Fibroblast of villous mesenchyme (primary cell): ENCODE results near the gene ELOVL3. TPM values are rescaled to one million over a fixed set of nuclear protein-coding genes. Genes with fewer than 3 reads are reported as not detected.
A peak's percentile ranks its signal among the peaks of the same experiment; 100 is the strongest.
"Not testable (repeated sequence)": the region's sequence is repeated elsewhere in the genome, so short reads cannot be mapped to it uniquely, and the experiment has no call there.

Experiments used
- DNase-seq: peaks from one replicate; pipeline ENCODE4 v3.0.0-alpha.2; 2010; ENCODE audit warnings: low read depth
- H3K4me3 ChIP-seq: 2 replicates; pipeline ENCODE4 v1.5.1; 2011; ENCODE audit warnings: low read depth, mild to moderate bottlenecking, low read length
- total RNA-seq: library from RNA; depleted of rRNA; stranded (reverse); fragments of >200 nt; gene quantifications from 2 replicates; pipeline ENCODE4 v1.2.3, GENCODE V29; 2012
- TF ChIP-seq, protein P1 (sequence below): IDR thresholded peaks from 2 replicates; pipeline ENCODE4 v1.5.1; 2012; ENCODE audit warnings: low read depth, mild to moderate bottlenecking, low read length; ENCODE audit not compliant: insufficient read depth

ELOVL3 gene, protein sequence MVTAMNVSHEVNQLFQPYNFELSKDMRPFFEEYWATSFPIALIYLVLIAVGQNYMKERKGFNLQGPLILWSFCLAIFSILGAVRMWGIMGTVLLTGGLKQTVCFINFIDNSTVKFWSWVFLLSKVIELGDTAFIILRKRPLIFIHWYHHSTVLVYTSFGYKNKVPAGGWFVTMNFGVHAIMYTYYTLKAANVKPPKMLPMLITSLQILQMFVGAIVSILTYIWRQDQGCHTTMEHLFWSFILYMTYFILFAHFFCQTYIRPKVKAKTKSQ
- 0.32 and 0.86 TPM in 2 replicates for total RNA-seq

DNA sequence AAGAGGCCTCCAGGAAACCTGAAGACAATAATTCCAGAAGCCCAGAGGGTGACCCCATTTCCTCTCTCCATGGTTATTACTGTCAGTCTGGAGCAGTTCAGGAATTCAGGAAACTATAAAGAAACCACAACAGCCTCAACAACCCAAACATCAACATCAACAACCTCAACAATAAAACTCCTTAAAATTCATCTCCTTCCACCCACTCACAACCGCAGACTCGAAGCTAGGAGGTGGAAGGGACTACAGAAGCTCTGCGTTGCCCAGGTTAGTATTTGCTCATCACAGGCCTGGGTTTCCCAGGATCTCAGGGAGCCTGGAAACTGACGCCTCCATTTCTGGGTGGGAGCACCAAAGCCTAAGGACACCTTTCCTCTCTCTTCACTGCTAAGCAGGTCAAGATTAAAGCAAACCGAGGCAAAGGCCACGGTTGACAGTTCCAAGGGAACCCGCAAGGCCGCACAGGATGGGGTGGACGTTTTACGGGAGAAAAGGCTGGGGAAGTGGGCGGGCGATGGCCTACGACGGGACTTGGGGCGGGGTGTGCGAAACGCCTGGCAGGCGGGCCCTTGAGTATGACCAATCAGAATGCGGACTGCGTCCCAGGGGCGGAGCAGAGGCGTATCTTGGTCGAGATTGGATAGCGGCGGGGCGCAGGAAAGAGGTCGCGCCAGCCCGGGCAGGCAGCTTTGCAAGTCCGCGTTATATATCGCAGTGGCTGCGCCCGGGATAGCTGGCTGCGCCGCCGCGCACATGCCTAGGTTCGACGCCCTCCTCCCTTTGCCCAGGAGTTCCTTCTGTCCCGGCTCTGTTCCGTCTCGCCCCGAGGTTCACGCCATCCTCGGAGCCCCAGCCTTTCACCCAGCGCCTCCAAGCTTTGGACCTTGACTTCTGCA is at the start of gene ELOVL3:
ELOVL3 (plus strand) TSS at position 654 of the 896 bp plus-strand sequence. CDS start 250 bp downstream, outside the sequence.
- TF ChIP-seq, protein P1, sequence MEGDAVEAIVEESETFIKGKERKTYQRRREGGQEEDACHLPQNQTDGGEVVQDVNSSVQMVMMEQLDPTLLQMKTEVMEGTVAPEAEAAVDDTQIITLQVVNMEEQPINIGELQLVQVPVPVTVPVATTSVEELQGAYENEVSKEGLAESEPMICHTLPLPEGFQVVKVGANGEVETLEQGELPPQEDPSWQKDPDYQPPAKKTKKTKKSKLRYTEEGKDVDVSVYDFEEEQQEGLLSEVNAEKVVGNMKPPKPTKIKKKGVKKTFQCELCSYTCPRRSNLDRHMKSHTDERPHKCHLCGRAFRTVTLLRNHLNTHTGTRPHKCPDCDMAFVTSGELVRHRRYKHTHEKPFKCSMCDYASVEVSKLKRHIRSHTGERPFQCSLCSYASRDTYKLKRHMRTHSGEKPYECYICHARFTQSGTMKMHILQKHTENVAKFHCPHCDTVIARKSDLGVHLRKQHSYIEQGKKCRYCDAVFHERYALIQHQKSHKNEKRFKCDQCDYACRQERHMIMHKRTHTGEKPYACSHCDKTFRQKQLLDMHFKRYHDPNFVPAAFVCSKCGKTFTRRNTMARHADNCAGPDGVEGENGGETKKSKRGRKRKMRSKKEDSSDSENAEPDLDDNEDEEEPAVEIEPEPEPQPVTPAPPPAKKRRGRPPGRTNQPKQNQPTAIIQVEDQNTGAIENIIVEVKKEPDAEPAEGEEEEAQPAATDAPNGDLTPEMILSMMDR: no peak
- DNase-seq: peak; percentile 96
- H3K4me3 ChIP-seq: peak within 1 kb of the TSS; percentile 43

DNA sequence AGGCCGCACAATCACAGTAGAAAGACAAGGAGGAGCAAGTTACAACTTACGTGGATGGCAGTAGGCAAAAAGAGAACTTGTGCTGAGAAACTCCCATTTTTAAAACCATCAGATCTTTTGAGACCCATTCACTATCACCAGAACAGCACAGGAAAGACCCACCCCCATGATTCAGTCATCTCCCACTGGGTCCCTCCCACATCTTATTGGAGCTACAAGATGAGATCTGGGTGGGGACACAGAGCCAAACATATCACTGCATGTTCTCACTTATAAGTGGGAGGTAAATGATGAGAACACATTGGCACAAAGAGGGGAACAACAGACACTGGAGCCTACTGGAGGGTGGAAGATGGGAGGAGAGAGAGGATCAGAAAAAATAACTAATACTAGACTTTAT is 41.5 kb upstream of the ELOVL3 start:
- no peak for DNase-seq
- H3K4me3 ChIP-seq: no peak overlapping the region
- TF ChIP-seq, protein P1: no peak

DNA sequence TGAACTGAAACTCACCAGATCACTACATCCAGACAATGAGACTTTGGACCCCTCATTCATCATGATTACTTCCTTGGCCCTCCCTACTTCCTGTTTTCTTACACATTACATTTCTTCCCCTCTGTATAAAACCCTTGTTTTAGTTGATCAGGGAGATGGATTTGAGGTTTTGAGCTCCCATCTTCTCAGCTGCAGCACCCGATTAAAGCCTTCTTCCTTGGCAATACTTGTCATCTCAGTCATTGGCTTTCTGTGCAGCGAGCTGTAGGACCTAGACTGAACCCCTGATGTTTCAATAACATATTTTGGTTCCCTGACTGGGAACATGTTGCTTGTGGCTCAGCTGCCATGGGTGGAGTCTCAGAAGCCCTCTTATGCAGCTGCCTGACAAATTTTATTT is 40.8 kb upstream of the ELOVL3 start:
- no peak overlapping the region for H3K4me3 ChIP-seq
- no peak for DNase-seq
- TF ChIP-seq, protein P1: no peak

DNA sequence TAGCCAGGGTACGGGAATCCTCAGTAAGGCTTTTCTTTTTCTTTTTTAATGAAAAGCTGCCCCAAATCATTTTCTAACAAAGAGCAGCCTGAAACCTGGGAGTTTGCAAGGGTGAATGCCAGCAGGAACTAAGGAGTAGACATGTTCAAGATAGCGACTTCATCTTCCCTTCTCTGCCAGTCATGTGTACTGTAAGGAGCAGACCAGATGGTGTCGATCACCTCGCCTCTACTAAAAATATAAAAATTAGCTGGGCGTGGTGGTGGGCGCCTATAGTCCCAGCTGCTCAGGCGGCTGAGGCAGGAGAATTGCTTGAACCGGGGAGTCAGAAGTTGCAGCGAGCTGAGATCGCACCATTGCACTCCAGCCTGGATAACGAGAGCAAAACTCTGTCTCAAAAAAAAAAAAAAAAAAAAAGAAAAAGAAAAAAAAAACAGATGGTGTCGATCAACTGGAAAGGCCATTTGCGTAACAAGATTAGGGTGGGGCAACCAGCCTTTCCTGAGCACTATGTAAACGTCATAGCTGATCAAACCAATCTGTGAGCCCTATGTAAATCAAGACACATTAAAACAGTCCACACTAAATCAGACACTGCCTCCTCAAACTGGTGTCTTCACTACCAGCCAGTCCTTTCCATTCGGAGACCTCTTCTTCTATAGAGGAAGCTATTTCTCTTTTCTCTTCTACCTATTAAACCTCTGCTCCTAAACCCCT is 40.1 kb upstream of the ELOVL3 start:
- peak; percentile 64 for DNase-seq
- no peak overlapping the region for H3K4me3 ChIP-seq
- TF ChIP-seq, protein P1: no peak

DNA sequence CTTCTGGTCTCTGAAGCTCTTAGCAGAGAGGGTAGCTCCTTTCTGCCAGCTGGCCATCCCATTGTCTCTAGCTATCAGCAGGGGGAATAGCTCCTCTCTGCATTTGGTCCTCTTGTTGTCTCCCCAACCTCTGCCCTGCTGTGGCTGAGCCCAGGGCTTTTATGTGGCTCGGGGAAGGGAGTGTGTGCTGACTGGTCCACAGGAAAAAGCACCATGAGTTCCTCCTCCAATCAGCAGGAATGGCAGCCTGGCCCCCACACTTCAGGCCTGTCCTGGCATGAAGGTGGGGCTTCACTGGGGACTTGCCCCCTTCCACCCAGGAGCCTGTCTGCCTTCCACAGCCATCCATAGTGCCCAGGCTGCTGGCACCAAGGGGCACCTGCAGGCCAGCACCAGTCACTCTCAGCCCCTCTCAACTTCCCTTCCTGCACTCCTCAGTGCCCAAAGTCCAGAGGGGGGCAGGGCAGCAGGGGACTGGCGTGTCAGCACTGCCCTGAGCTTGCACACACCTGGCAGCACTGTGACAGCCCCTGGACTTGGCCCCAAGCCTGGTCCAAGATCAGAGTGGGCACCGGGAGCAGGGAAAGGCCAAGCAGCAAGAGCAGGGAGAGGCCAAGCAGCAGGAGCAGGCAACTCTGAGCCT is 37.7 kb upstream of the ELOVL3 start:
- DNase-seq: no peak
- TF ChIP-seq, protein P1: no peak
- no peak overlapping the region for H3K4me3 ChIP-seq

DNA sequence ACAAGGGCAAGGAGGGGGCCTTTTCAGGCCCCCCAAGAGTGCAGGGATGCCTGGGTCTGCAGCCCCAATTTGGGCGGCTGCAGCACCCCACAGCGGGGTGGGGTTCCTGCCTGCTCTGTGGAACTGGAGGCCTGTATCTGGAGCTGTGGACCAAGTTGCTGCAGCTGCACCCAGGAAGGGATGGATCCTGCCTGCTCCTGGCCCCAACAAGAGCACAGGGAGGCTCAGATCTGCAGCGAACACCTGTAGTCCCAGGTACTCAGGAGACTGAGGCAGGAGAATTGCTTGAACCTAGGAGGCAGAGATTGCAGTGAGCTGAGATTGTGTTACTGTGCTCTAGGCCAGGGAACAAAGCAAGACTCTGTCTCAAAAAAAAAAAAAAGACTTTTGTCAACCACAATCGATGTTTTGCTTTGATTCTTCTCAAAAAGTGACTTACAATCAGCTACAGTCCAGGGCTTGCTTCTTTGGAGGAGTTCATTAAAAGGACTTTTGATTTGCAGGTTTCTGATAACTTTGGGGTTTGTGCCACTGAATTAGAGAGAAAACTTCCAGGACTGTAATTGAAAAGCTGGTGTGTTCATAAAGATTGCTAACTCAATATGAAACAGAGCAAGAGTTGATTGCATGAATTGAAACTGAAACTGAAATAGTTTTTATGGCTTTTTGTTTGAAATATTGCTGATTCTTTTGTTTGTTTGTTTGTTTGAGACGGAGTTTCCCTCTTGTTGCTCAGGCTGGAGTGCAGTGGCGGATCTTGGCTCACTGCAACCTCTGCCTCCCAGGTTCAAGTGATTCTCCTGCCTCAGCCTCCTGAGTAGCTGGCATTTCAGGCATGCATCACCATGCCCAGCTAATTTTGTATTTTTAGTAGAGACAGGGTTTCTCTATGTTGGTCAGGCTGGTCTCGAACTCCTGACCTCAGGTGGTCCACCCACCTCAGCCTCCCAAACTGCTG is 36.9 kb upstream of the ELOVL3 start:
- peak; percentile 21 for DNase-seq
- not testable (repeated sequence) for H3K4me3 ChIP-seq
